Right forelimb (tissue), 1 donor: ENCODE results near the gene SRPK3.

ENCODE experiments used
- DNase-seq: peaks from one replicate; pipeline ENCODE4 v3.0.0-alpha.2; 2018

SRPK3 gene

GRCh38 chrX:153789654-153790053 lies 8.8 kb downstream of the SRPK3 start:
- DNase-seq: no peak

GRCh38 chrX:153791104-153791852 lies 10.4 kb downstream of the SRPK3 start:
- DNase-seq: no peak

- DNase-seq: no peak
Measured at GRCh38 chrX:153792368-153792767, 11.5 kb downstream of the SRPK3 start.

GRCh38 chrX:153793291-153793690 lies 12.4 kb downstream of the SRPK3 start:
- DNase-seq: no peak

GRCh38 chrX:153794018-153794896 lies 13.4 kb downstream of the SRPK3 start, which contains the start of the genes IDH3G and SSR4:
TSS of gene IDH3G (minus strand) at chrX:153794375. CDS start at chrX:153794326, 49 bp downstream.
TSS of gene SSR4 (plus strand) at chrX:153794668. CDS start at chrX:153794688, 20 bp downstream.
- peak; percentile 95 for DNase-seq

GRCh38 chrX:153794897-153795816 lies 14.3 kb downstream of the SRPK3 start:
- DNase-seq: no peak

GRCh38 chrX:153797415-153798015 lies 16.7 kb downstream of the SRPK3 start:
- no peak for DNase-seq

- DNase-seq: no peak
Measured at GRCh38 chrX:153799326-153799725, 18.5 kb downstream of the SRPK3 start.

- DNase-seq: no peak
Measured at GRCh38 chrX:153800177-153800722, 19.4 kb downstream of the SRPK3 start.

GRCh38 chrX:153800746-153801145 lies 19.9 kb downstream of the SRPK3 start:
- no peak for DNase-seq

GRCh38 chrX:153801669-153802068 lies 20.8 kb downstream of the SRPK3 start:
- no peak for DNase-seq

- DNase-seq: no peak
Measured at GRCh38 chrX:153802513-153803045, 21.7 kb downstream of the SRPK3 start.

GRCh38 chrX:153803211-153804099 lies 22.6 kb downstream of the SRPK3 start:
- no peak for DNase-seq

- DNase-seq: no peak
Measured at GRCh38 chrX:153804100-153804595, 23.3 kb downstream of the SRPK3 start.

- no peak for DNase-seq
Measured at GRCh38 chrX:153804621-153805020, 23.8 kb downstream of the SRPK3 start.

GRCh38 chrX:153805436-153805835 lies 24.6 kb downstream of the SRPK3 start:
- no peak for DNase-seq

- no peak for DNase-seq
Measured at GRCh38 chrX:153806999-153807575, 26.2 kb downstream of the SRPK3 start.

GRCh38 chrX:153807976-153808375 lies 27.1 kb downstream of the SRPK3 start:
- no peak for DNase-seq

- DNase-seq: no peak
Measured at GRCh38 chrX:153812220-153812619, 31.4 kb downstream of the SRPK3 start.

GRCh38 chrX:153813161-153813560 lies 32.3 kb downstream of the SRPK3 start:
- DNase-seq: no peak
